Psoas muscle (tissue), 8 donors: ENCODE measurements around the gene PROK1. TPM values are rescaled to one million over a fixed set of nuclear protein-coding genes. Genes with fewer than 3 reads are reported as not detected.

Source experiments
- ATAC-seq, 4 donors: fragments of 200-7000 bp; cut with Tn5 transposase; one replicate each; pipeline ENCODE4 v1.9.1; 2020; ENCODE audit warnings: moderate library complexity in 3 of 4, mild to moderate bottlenecking in 2 of 4
- DNase-seq, 2 donors: peaks; one replicate each; pipeline ENCODE4 v3.0.0-alpha.2; 2020
- H3K27ac ChIP-seq: fragments of 200-600 bp; one replicate; pipeline ENCODE4 v1.8.0; 2022
- H3K27me3 ChIP-seq, 3 donors: fragments of 200-600 bp in 1 of 3; one replicate each; pipeline versions ENCODE4 v1.6.1 to v1.8.0; 2013 to 2022; ENCODE audit warnings: low read length in 2 of 3, mild to moderate bottlenecking in 2 of 3, moderate library complexity in 1 of 3; ENCODE audit not compliant: insufficient read depth in 3 of 3
- H3K36me3 ChIP-seq, 2 donors: fragments of 200-600 bp in 1 of 2; one replicate each; pipeline versions ENCODE4 v1.6.1 to v1.8.0; 2013 to 2022; ENCODE audit warnings: low read depth in 1 of 2, mild to moderate bottlenecking in 1 of 2, moderate library complexity in 1 of 2; ENCODE audit not compliant: insufficient read depth in 1 of 2
- H3K4me1 ChIP-seq: fragments of 200-600 bp; one replicate; pipeline ENCODE4 v1.8.0; 2022
- H3K4me3 ChIP-seq: fragments of 200-600 bp; one replicate; pipeline ENCODE4 v1.8.0; 2022; ENCODE audit warnings: mild to moderate bottlenecking
- H3K9me3 ChIP-seq: fragments of 200-600 bp; one replicate; pipeline ENCODE4 v1.8.0; 2022
- WGBS, 3 donors: extraction: QIAGEN DNeasy Blood & Tissue Kit; methylation state at CpG; one replicate each; pipeline versions ENCODE4 v1.1.6 to v1.1.7; 2013; 5-methylcytosine and 5-hydroxymethylcytosine counted together
- intact Hi-C, 2 donors: fragments of 100-400 bp; cut with DNase I; formaldehyde crosslinking; loops; one replicate each; pipeline versions ENCODE4 v1.11.0 to v1.14.2; 2022
- polyA plus RNA-seq, 3 donors: library from polyadenylated mRNA; stranded (reverse); fragments of 200-250 nt; gene quantifications; one replicate each; pipeline ENCODE4 v1.2.3, GENCODE V29; 2013
- total RNA-seq, 4 donors: library from RNA; stranded (reverse); fragmentation: NEBNext Ultra II Directional in 2 of 4; extraction: Animal tissue kit (Norgen Biotek cat#: 25700) in 2 of 4; gene quantifications; one replicate each; pipeline versions ENCODE4 v1.2.1 to v1.2.4, GENCODE V29; 2021 to 2023
- TF ChIP-seq, protein P1 (sequence below): fragments of 200-600 bp; IDR thresholded peaks from one replicate; pipeline ENCODE4 v1.8.0; 2022; ENCODE audit warnings: antibody characterized with exemption
- donor health status: healthy with polysubstance abuse.
- donor health status: DM: no; HTN: no; CAD: no; lungs with moderate emphysema.
- donor health status: Bipolar disorder and iron deficiency.
- donor health status: healthy.
- donor health status: DM: yes; HTN: yes; CAD: no.
- donor health status: DM: no; HTN: no; CAD: no.
- donor health status: DM: no; HTN: no; CAD: no.
- donor health status: DM: yes; HTN: yes; CAD: no.

PROK1 gene
- total and polyA plus RNA-seq, 7 donors, result 0.15 to 15.0 (median 0.22) TPM; not detected in 1

DNA sequence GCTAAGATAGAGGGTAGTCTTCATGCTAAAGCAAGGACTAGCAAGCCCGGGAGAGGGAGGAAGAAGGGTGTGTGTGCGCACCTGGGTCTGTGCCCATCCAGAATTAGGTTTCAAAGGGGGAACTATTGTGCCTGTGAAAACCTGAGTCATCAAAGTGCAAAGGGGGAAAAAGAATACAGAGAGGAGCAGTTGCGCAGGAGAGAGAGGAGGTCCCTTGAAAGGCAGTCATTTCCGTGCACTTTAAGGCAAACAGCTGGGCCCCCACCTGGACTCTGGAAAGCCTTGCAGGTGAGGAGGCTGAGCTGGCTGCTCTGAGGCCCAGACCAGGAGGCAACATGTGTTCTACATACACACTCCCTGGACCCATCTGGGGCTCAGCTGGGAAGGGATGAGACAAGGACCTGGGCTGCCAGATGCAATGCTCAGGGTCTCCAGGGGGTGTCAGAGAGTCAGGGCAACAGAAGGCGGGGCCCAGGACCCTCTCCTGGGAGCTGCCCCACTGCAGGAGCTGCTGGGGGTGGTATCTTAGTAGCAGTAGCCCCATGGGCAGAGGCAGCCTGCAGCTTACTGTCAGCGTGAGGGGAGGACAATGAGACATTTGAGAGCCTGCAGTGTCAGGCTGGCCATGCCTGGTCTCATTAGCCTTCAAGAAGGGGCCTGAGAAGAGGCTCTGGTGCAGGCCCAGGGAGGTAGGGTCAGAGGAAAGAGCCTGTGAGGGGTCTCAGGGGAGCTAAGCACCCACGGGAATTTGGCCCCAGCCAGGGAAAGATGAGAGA is 14.3 kb downstream of the PROK1 start:
- Histone ChIP-seq H3K27ac (no peak overlapping the region), H3K36me3 (no peaks in the 10 kb centered on the region), H3K27me3 (no peaks in the 10 kb centered on the region), H3K4me3 (no peak overlapping the region), H3K4me1 (peaks cover 14% of the 10 kb centered on the region), H3K9me3 (no peaks in the 10 kb centered on the region)
- TF ChIP-seq, protein P1, sequence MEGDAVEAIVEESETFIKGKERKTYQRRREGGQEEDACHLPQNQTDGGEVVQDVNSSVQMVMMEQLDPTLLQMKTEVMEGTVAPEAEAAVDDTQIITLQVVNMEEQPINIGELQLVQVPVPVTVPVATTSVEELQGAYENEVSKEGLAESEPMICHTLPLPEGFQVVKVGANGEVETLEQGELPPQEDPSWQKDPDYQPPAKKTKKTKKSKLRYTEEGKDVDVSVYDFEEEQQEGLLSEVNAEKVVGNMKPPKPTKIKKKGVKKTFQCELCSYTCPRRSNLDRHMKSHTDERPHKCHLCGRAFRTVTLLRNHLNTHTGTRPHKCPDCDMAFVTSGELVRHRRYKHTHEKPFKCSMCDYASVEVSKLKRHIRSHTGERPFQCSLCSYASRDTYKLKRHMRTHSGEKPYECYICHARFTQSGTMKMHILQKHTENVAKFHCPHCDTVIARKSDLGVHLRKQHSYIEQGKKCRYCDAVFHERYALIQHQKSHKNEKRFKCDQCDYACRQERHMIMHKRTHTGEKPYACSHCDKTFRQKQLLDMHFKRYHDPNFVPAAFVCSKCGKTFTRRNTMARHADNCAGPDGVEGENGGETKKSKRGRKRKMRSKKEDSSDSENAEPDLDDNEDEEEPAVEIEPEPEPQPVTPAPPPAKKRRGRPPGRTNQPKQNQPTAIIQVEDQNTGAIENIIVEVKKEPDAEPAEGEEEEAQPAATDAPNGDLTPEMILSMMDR, result no peak
- 78 to 86% (median 86%) methylated on average over 7 of the region's 7 CpGs for WGBS, 3 donors
- intact Hi-C loops, result loop anchor here in 1 of 2 donors (10.0 kb wide), 1 partner anchor 150 kb away; no protein-coding TSS in a partner anchor
- ATAC-seq, result no peak
- no peak for DNase-seq

DNA sequence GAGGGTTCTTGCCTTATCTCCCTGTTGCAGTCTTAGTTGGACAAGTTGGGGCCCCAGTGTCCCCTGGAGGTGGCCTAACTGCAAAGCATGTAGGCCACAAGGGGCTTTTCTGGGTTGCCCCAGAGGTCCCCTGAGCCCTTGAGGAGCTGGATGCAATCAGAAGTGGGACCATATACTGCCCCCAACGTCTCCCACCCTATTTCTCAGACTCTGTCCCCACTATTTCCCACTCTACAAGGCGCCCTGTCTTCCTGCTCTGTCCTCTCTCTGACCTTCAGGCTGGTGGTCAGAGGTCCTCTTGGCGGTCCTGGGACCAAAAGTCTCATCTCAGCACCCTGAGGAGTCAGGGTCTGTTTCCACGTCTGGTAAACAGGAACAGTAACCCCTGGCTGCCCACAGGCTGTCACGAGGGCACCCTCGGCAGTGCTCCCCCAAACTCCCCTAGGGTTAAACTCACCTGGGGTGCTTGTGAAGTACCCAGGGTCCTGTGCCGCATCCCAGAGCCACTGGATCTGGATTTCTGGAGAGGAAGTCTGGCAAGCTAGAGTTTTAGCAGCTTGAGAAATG is 14.9 kb downstream of the PROK1 start:
- Histone ChIP-seq H3K9me3 (no peaks in the 10 kb centered on the region), H3K4me3 (no peak overlapping the region), H3K4me1 (peaks cover 14% of the 10 kb centered on the region), H3K27ac (no peak overlapping the region), H3K36me3 (no peaks in the 10 kb centered on the region), H3K27me3 (no peaks in the 10 kb centered on the region)
- 72 to 78% (median 78%) methylated on average over 7 of the region's 7 CpGs for WGBS, 3 donors
- DNase-seq (no peak), ATAC-seq (no peak)
- intact Hi-C loops, result loop anchor here in 1 of 2 donors (10.0 kb wide), 1 partner anchor 151 kb away; no protein-coding TSS in a partner anchor
- TF ChIP-seq, protein P1, result no peak

DNA sequence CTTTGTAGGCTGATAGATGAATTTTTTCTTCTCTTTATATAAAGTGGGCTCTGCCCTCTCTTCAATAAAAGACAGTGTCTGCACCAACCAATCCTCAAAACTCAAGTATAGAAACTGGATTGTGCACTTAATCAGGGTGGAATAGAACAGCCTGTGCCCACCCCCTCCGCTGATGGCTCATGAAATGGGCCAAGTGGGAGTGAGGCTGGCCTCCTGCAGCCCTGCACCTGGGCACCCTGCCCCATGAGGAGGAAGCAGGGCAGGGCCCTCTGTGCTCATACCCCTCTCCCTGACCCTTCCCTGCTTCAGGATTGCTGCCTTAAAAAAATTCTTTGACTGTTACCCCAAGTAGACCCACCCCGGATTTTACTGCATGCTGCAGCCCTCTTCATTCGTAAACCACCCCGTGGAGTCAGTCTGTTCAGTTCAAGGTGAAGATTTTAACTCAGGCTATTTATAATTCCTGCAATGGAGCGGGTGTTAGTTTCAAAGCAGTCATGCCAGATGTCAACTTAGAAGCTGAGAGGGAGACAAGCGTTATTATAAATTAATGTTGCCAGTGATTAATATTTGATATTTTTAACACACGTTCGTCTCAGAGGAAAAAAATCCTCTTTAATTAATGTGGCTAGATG is 15.8 kb downstream of the PROK1 start:
- Histone ChIP-seq H3K27ac (no peak overlapping the region), H3K9me3 (no peaks in the 10 kb centered on the region), H3K4me1 (peaks cover 14% of the 10 kb centered on the region), H3K27me3 (no peaks in the 10 kb centered on the region), H3K36me3 (no peaks in the 10 kb centered on the region), H3K4me3 (no peak overlapping the region)
- ATAC-seq (peak; percentile 47 to 83 (median 58)), DNase-seq (no peak)
- WGBS, 3 donors, result 24 to 37% (median 30%) methylated on average over 8 of the region's 8 CpGs
- TF ChIP-seq, protein P1, result no peak
- intact Hi-C loops, result loop anchor here in 1 of 2 donors (10.0 kb wide), 1 partner anchor 152 kb away; no protein-coding TSS in a partner anchor

DNA sequence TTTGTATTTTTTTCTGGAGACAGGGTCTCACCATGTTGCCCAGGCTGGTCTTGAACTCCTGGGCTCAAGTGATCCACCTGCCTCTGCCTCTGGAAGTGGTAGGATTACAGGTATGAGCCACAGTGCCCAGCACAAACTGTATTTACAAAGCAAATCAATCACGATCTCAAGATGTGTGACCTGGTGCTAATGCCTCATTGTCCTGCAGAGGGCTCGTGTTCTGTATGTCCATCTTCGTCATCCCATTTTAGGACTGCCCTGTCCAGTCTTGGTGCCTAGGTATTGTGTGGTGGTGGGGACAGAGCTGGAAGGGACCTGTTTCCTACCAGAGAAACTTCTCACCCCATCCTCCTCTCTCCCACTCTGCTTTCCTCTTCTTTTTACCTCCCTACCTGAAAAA is 20.2 kb downstream of the PROK1 start:
- 64 to 78% (median 74%) methylated on average over 3 of the region's 3 CpGs for WGBS, 3 donors
- TF ChIP-seq, protein P1, result no peak
- Histone ChIP-seq H3K4me1 (peaks cover 14% of the 10 kb centered on the region), H3K27ac (no peak overlapping the region), H3K27me3 (no peaks in the 10 kb centered on the region), H3K9me3 (no peaks in the 10 kb centered on the region), H3K36me3 (no peaks in the 10 kb centered on the region), H3K4me3 (no peak overlapping the region)
- no peak for DNase-seq
- ATAC-seq, result no peak
- intact Hi-C loops, result no loop called here
